Stomach (tissue), 9 donors: Measurements from ENCODE around the gene SH3RF3. TPM values are rescaled to one million over a fixed set of nuclear protein-coding genes. Genes with fewer than 3 reads are reported as not detected.

Experiments
- DNase-seq, 2 donors: peaks; one replicate each; pipeline versions ENCODE4 v3.0.0 to v3.0.0-alpha.2; 2013 to 2019
- H3K27ac ChIP-seq, 5 donors: fragments of 200-600 bp in 4 of 5; sonication (generic) in 4 of 5; one replicate each; pipeline ENCODE4 v1.5.1; 2013 to 2019; ENCODE audit warnings: mild to moderate bottlenecking in 1 of 5, moderate library complexity in 1 of 5
- H3K27me3 ChIP-seq, 3 donors: fragments of 200-600 bp; sonication (generic); one replicate each; pipeline ENCODE4 v1.5.1; 2017 to 2019; ENCODE audit warnings: mixed run types in 1 of 3
- H3K36me3 ChIP-seq, 4 donors: fragments of 200-600 bp; sonication (generic); 1 replicate in 3 of 4; 2 replicates in 1 of 4; pipeline ENCODE4 v1.5.1; 2016 to 2019
- H3K4me1 ChIP-seq, 4 donors: fragments of 200-600 bp; sonication (generic); one replicate each; pipeline ENCODE4 v1.5.1; 2016 to 2019
- H3K4me3 ChIP-seq, 4 donors: fragments of 200-600 bp; sonication (generic) in 3 of 4; one replicate each; pipeline ENCODE4 v1.5.1; 2016 to 2019; ENCODE audit warnings: mild to moderate bottlenecking in 1 of 4
- H3K9me3 ChIP-seq, 4 donors: fragments of 200-600 bp; sonication (generic); one replicate each; pipeline ENCODE4 v1.5.1; 2016 to 2019
- EP300 ChIP-seq: sonication (generic); formaldehyde crosslinking; IDR thresholded peaks from one replicate; pipeline ENCODE4 v1.6.1; 2017; ENCODE audit warnings: antibody characterized with exemption
- POLR2A ChIP-seq, 4 donors: fragments of 450-650 bp; IDR thresholded peaks; one replicate each; pipeline ENCODE4 v1.6.1; 2016; ENCODE audit warnings: antibody characterized with exemption in 4 of 4, control low read depth in 2 of 4, mild to moderate bottlenecking in 1 of 4, moderate library complexity in 1 of 4
- POLR2AphosphoS5 ChIP-seq, 3 donors: sonication (generic); formaldehyde crosslinking; IDR thresholded peaks; one replicate each; pipeline ENCODE4 v1.6.1; 2016; ENCODE audit warnings: antibody characterized with exemption in 3 of 3
- WGBS, 5 donors: extraction: QIAGEN DNeasy Blood & Tissue Kit in 3 of 5; methylation state at CpG; one replicate each; pipeline versions ENCODE4 v1.1.5 to v1.1.7; 2013 to 2018; 5-methylcytosine and 5-hydroxymethylcytosine counted together
- intact Hi-C: fragments of 100-400 bp; cut with DNase I; formaldehyde crosslinking; loops from one replicate; pipeline ENCODE4 v1.15.1; 2023; ENCODE audit warnings: low total_unique reads
- polyA plus RNA-seq, 3 donors: library from polyadenylated mRNA; stranded (reverse); fragments of 200-250 nt; gene quantifications; one replicate each; pipeline ENCODE4 v1.2.3, GENCODE V29; 2013
- total RNA-seq, 5 donors: library from RNA; depleted of rRNA; stranded (reverse); fragments of >200 nt; gene quantifications; one replicate each; pipeline versions ENCODE4 v1.1.0 to v1.2.3, GENCODE V29; 2014 to 2016
- TF ChIP-seq, protein P1 (sequence below), 7 experiments: fragments of 450-650 bp in 4 of 7; fragments of 200-600 bp in 3 of 7; sonication (generic) in 3 of 7; IDR thresholded peaks; one replicate each; pipeline ENCODE4 v1.5.1; 2016 to 2019; ENCODE audit warnings: antibody characterized with exemption in 7 of 7, control low read depth in 2 of 7, mild to moderate bottlenecking in 1 of 7
- donor health status: healthy with polysubstance abuse.
- donor health status: Bipolar disorder and iron deficiency.
- donor health status: healthy.

The SH3RF3 gene
- total and polyA plus RNA-seq, 8 donors: 0.87 to 11.1 (median 4.4) TPM

- 51 to 62% (median 56%) methylated on average over 10 of the region's 10 CpGs for WGBS, 5 donors
- no peak for DNase-seq
- no peak overlapping the region for H3K27ac ChIP-seq
- TF ChIP-seq, protein P1, sequence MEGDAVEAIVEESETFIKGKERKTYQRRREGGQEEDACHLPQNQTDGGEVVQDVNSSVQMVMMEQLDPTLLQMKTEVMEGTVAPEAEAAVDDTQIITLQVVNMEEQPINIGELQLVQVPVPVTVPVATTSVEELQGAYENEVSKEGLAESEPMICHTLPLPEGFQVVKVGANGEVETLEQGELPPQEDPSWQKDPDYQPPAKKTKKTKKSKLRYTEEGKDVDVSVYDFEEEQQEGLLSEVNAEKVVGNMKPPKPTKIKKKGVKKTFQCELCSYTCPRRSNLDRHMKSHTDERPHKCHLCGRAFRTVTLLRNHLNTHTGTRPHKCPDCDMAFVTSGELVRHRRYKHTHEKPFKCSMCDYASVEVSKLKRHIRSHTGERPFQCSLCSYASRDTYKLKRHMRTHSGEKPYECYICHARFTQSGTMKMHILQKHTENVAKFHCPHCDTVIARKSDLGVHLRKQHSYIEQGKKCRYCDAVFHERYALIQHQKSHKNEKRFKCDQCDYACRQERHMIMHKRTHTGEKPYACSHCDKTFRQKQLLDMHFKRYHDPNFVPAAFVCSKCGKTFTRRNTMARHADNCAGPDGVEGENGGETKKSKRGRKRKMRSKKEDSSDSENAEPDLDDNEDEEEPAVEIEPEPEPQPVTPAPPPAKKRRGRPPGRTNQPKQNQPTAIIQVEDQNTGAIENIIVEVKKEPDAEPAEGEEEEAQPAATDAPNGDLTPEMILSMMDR (IDR thresholded peaks at IDR 0.05): no peak
- TF ChIP-seq POLR2A (IDR thresholded peaks at IDR 0.05): no peak
- no peak for TF ChIP-seq POLR2AphosphoS5 (IDR thresholded peaks at IDR 0.05)
- no peak for TF ChIP-seq EP300
- H3K4me3 ChIP-seq: no peak overlapping the region
- no peaks in the 10 kb centered on the region for H3K9me3 ChIP-seq
- no peaks in the 10 kb centered on the region for H3K36me3 ChIP-seq
- H3K27me3 ChIP-seq: no peaks in the 10 kb centered on the region
- intact Hi-C loops: no loop called here
- H3K4me1 ChIP-seq: no peaks in the 10 kb centered on the region
These were observed 177.2 kb downstream of the SH3RF3 start for GRCh38 chr2:109306190-109306589.

DNA sequence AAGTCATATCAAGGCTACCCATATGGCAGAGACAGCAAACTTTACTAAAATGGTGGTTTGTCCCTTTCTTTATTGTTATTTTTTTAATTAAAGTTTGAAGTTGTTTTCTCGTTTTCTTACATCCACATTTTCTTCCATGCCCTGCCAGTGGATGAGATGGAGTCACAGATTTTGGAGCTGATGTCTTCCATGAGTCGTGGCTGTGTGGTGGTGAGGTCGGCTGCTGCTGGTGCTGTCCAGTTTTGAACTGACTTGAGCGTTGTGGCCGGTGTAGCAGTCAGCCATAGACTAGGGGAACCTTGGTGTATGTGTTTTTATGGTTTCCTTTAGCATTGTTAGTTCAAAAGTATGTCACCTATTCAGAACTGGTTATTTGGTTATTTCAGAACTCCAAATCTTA lies 182.8 kb downstream of the SH3RF3 start:
- H3K4me3 ChIP-seq: no peak overlapping the region
- WGBS, 5 donors: 82 to 88% (median 86%) methylated on average over 5 of the region's 5 CpGs
- no peak for TF ChIP-seq POLR2A (IDR thresholded peaks at IDR 0.05)
- no peak for TF ChIP-seq POLR2AphosphoS5 (IDR thresholded peaks at IDR 0.05)
- intact Hi-C loops: no loop called here
- no peaks in the 10 kb centered on the region for H3K4me1 ChIP-seq
- no peak for DNase-seq
- H3K9me3 ChIP-seq: no peaks in the 10 kb centered on the region
- no peak overlapping the region for H3K27ac ChIP-seq
- H3K27me3 ChIP-seq: no peaks in the 10 kb centered on the region
- H3K36me3 ChIP-seq: no peaks in the 10 kb centered on the region

DNA sequence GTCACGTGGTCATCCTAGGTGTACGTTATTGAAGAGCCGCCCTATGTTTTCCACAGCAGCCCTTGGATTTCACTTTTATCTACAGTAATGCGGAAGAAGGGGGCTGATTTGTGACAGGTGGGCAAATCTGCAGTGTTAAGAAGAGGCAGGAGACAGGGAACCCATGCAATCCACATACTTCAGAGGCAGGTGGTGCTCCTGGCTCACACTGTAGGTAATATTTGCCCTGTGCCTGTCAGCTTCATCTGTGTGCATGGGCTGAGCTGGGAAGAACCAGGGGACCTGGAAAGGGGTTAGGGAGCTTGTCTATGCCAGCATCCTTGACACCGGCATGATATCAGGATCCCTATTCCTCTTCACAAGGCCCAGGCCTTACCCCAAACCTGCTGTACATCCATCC lies 183.9 kb downstream of the SH3RF3 start:
- intact Hi-C loops: no loop called here
- Histone ChIP-seq H3K27me3 (peaks cover 0 to 3% (median 0%) of the 10 kb centered on the region in 3 donors), H3K27ac (no peak overlapping the region), H3K4me3 (no peak overlapping the region), H3K4me1 (peaks cover 0 to 9% (median 2%) of the 10 kb centered on the region in 4 donors), H3K36me3 (no peaks in the 10 kb centered on the region), H3K9me3 (no peaks in the 10 kb centered on the region)
- 75 to 93% (median 85%) methylated on average over 4 to 5 of the region's 5 CpGs for WGBS, 5 donors
- no peak for DNase-seq
- no peak for TF ChIP-seq POLR2A (IDR thresholded peaks at IDR 0.05)
- no peak for TF ChIP-seq EP300
- TF ChIP-seq, protein P1 (IDR thresholded peaks at IDR 0.05): no peak
- no peak for TF ChIP-seq POLR2AphosphoS5 (IDR thresholded peaks at IDR 0.05)

DNA sequence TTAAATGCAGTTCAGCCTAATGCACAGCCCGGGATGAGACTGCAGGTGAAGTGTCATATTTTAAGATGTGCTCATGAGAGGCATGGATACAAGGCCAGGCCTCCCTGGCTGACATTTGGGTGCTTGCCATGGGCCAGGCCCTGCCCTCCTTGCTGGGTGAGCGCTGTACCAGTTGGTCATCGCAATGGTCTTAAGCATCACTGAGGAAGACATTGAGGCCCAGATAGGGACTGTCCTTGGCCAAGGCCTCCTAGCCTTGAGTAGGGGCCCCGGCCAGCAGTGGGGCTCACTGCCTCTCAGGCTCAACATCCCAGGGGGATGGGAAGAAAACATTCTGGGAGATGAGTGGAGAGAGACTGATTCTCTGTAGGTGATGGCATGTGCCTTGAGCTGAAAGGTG lies 184.3 kb downstream of the SH3RF3 start:
- intact Hi-C loops: no loop called here
- Histone ChIP-seq H3K4me3 (no peak overlapping the region), H3K9me3 (no peaks in the 10 kb centered on the region), H3K36me3 (no peaks in the 10 kb centered on the region), H3K27ac (no peak overlapping the region), H3K27me3 (peaks cover 0 to 5% (median 0%) of the 10 kb centered on the region in 3 donors), H3K4me1 (peaks cover 0 to 13% (median 5%) of the 10 kb centered on the region in 4 donors)
- no peak for DNase-seq
- WGBS, 5 donors: 85 to 92% (median 88%) methylated on average over 4 of the region's 4 CpGs
- TF ChIP-seq POLR2A (IDR thresholded peaks at IDR 0.05) (no peak), POLR2AphosphoS5 (IDR thresholded peaks at IDR 0.05) (no peak), EP300 (no peak)
- TF ChIP-seq, protein P1 (IDR thresholded peaks at IDR 0.05): no peak

GRCh38 chr2:109316091-109316490 lies 187.1 kb downstream of the SH3RF3 start:
- no peak for DNase-seq
- TF ChIP-seq POLR2AphosphoS5 (IDR thresholded peaks at IDR 0.05): no peak
- TF ChIP-seq POLR2A (IDR thresholded peaks at IDR 0.05): no peak
- Histone ChIP-seq H3K4me3 (no peak overlapping the region), H3K9me3 (no peaks in the 10 kb centered on the region), H3K4me1 (peaks cover 4 to 38% (median 18%) of the 10 kb centered on the region in 4 donors), H3K27me3 (peaks cover 0 to 5% (median 0%) of the 10 kb centered on the region in 3 donors), H3K36me3 (no peaks in the 10 kb centered on the region), H3K27ac (no peak overlapping the region)
- 29 to 63% (median 57%) methylated on average over 2 of the region's 2 CpGs for WGBS, 5 donors
- intact Hi-C loops: no loop called here
